T-helper 1 cell (primary cell): Measurements from ENCODE around the gene ARIH2.

Experiments used
- DNase-seq, 5 donors: peaks; one replicate each; pipeline ENCODE4 v3.0.0-alpha.2; 2012 to 2020

The ARIH2 gene

GRCh38 chr3:48974076-48974864 lies 55.6 kb downstream of the ARIH2 start:
- DNase-seq = no peak

GRCh38 chr3:48979451-48979850 lies 60.8 kb downstream of the ARIH2 start:
- no peak for DNase-seq

DNA sequence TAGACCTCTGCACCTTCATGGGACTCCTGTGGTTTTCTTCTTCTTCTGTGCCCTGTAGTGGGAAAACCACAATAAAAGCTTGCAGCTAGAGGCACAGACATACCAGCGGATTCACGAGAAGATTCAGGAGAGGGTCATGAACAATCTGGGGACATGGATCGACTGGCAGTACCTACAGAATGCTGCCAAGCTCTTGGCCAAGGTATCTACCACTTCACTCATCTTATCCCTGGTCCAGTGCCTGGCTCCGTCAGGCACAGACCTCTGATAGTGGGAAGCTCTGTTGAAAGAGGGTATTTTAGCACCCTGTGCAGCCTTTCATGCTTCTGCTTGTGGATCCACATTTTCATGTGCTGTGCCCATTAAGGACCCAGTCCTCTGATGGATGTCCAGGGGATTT lies 61.7 kb downstream of the ARIH2 start:
- no peak for DNase-seq

DNA sequence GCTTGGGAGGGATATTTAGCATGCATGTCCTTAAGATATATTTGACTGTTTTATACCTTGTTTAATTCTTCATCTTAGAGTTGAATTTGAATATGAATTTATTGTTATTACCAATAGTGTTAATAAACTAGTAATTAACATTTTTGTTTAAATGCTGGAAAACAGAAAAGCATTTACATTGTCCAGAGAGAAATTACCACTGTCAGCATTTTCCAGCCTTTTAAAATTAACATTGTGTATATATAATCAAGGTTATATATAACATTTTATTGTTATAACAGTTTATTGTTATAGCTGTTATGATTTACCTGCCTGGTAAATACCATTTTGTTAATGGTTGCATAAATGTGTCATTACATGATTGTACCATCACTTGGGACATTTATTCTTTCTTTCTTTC lies 63.4 kb downstream of the ARIH2 start:
- DNase-seq = no peak

DNA sequence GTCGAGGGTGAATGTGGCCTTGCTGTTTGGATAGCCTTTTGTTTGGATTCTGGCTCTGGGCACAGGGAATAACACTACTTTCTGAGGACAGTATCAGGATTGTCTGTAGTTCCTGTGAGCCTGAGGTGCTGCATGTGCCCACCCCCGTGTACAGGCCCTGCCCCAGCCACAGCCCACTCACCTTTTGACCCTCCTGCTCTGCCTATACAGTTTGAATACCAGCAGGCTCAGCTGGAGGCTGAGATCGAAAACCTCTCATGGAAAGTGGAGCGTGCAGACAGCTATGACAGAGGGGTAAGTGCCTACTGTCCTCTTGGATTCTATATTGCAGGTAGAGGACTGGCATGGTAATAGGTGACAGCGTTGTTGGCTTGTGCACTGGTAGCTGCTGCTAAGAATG lies 64.0 kb downstream of the ARIH2 start:
- DNase-seq = no peak

GRCh38 chr3:48983096-48983495 lies 64.5 kb downstream of the ARIH2 start:
- no peak for DNase-seq

DNA sequence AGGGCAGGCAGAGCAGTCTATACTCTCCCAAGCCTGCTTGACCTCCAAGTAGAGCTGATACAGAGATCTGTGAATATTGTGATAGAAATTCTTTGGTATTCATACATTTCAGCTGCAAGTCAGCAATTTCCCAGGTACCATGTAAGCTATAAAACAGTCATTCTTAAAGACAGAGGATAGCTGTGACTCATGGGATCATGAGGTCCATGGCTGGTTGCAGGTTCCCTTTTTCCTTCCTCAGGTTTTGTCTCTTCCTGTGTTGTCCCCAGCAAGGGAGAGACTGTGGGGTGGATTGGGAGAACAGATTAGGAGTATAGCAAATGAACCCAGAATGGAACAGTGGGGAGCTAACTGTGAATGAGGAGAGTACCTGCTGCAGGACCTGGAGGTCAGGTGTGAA lies 66.0 kb downstream of the ARIH2 start:
- DNase-seq = no peak

- DNase-seq = no peak
These were observed 67.3 kb downstream of the ARIH2 start for GRCh38 chr3:48985831-48986376.

DNA sequence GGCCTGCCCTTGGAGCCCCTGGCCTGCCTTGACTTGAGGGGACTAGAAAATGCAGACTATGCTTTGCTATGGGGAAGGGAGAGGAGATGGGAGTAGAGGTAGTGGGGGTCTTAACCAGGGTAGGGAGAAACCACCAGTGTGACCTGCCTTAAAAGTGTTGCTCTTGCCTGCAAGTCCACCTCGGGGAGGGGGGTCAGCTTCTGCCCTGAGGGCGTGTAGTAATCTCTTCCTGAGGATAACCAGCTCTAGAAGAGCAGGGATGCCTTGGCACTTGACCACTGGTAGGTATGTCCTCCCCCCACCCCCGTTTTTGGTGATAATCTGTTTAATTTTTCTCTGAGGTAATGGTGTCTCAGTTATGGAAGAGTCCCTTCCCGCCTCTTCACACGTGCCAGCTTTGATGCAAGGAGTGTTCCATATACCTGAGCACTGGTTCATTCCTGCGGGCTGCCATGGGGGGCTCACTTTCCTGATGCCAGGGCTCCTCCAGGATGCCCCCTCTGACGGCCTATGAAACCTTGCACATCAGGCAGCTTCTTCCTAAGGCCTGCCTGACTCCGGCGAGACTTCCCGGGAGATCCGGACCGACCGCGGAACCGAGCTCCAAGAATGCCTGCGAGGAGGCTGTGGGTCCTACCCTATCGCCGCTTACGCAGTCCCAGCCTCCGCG lies 70.6 kb downstream of the ARIH2 start:
- DNase-seq = no peak

GRCh38 chr3:48989796-48990635 lies 71.4 kb downstream of the ARIH2 start, which contains the start of gene P4HTM:
Gene P4HTM, plus strand, starts transcription at chr3:48990241. Its CDS starts 16 bp downstream, at chr3:48990257.
- DNase-seq = peak; percentile 46 to 76 (median 57)

DNA sequence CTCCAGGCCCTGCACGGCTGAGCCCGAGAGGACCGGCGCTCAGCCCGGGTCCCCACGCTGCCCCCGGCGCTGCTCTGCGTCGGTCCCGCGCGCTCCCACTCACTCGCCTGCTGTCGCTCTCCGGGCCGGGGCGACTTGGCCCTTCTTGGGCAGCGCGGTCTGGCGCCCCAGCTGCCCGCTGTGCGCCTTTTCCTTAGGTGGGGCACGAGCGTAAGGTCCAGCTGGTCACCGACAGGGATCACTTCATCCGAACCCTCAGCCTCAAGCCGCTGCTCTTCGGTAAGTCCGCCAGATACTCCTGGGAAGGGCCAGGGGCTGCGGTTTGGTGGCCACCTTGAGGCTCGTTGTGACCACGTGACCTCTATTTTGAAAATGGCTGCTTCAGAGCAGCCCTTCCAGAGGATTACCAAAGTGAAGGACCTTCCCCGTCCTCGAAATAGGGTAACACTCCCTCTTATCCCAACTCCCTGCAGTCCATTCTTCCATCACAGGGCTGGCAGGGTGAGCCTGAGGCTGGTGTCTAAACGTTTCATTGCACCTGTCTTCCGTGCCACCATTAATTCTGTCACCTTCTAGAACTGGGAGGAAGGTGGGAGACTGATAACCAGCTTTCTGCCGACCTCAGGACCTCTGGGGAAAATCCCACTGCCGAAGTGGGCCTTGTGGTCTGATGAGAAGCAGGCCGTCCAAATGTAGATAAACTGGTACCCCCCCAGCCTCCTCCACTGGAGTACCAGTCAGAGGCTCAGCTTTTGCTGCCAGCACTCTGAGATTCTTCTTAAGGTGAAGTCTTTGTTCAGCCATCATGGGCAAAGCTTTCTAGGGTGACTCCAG lies 72.2 kb downstream of the ARIH2 start:
- DNase-seq = peak in 3 of 5 donors; percentile 21 to 43 (median 22)

GRCh38 chr3:48991851-48992545 lies 73.4 kb downstream of the ARIH2 start:
- no peak for DNase-seq

GRCh38 chr3:48993834-48994233 lies 75.2 kb downstream of the ARIH2 start:
- DNase-seq = no peak

DNA sequence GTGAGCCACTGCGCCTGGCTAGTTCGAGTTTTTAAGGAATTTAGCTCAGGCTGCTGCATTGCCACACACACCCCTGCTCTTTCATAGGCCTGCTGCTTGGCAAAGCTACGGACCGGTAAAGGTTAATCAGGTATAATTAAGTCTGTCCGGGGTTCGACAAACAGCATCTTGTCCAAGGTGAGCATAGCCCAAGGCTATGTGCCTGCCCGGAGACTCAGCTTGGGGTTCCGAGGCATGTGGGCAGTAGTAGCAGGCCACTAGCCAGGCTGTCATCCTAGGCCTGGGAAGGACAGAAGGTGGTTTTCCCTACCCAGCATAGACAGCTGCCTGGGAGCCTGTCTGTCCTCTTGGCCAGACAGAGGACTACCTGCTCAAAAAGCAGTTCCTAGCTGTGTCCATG lies 78.0 kb downstream of the ARIH2 start:
- DNase-seq = no peak

DNA sequence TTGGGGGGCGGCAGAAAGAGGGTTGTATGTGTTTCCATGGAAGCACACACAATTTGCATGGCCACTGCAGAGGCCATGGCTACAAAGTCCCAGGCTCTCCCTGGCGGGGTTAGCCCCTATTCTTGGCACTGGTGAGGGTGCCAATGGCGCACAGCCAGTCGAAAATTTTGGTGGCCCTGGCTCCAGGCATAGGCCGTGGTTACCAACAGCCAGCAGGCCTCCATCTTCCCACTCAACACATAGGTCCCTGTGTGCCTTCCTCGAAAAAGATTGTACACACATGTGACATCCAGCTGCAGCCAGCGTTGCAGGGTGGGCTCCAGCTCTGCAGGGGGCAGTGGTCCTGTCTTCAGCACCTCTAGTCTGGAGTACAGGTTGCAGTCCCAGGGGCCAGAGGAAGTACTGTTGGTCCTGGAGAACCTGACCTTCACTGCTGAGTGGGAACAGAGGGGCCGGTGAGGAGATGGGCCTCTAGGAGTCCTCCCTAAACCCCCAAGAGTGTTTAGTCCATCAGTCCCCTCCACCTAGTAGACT lies 78.5 kb downstream of the ARIH2 start:
- DNase-seq = no peak

- no peak for DNase-seq
These were observed 79.3 kb downstream of the ARIH2 start for GRCh38 chr3:48997714-48998637.

- no peak for DNase-seq
These were observed 80.6 kb downstream of the ARIH2 start for GRCh38 chr3:48999085-48999858.

- DNase-seq = no peak
These were observed 82.5 kb downstream of the ARIH2 start for GRCh38 chr3:49001155-49001554.
